Measurements from ENCODE around the gene NIT1.

The NIT1 gene

DNA sequence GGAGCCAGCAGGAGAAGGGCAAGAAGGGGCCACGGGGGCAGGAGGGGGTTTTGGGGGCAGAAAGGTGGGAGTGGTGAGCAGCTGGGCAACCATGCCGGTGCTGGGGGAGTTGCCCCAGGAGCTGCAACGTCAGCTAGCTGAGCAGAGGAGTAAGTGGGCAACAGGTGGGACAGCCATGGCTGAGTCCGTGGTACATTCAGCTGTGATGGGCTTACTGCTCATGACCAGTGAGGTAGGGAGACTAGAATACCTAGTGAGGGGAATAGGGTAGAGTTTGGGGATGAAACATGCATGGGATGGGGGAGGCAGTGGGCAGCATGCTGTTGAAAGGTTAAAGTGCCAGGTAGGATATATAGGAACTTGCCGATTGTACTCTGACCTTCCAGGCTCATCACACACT, 43.7 kb downstream of the NIT1 start:
- TF ChIP-seq CTCF (IDR thresholded peaks at IDR 0.05; ENCODE audit: low read depth, low read length, missing control alignments) = no peak
- H3K4me3 ChIP-seq (replicated peaks; ENCODE audit: low read depth, low read length) = no peak overlapping the region
- no peak for DNase-seq (ENCODE audit: extremely low read depth, low read depth)

- H3K4me3 ChIP-seq (replicated peaks; ENCODE audit: low read depth, low read length) = no peak overlapping the region
- no peak for TF ChIP-seq CTCF (IDR thresholded peaks at IDR 0.05; ENCODE audit: low read depth, low read length, missing control alignments)
- DNase-seq (ENCODE audit: extremely low read depth, low read depth) = no peak
Measured at GRCh38 chr1:161162052-161162451, 44.1 kb downstream of the NIT1 start.

- no peak for TF ChIP-seq CTCF (IDR thresholded peaks at IDR 0.05; ENCODE audit: low read depth, low read length, missing control alignments)
- H3K4me3 ChIP-seq (replicated peaks; ENCODE audit: low read depth, low read length) = no peak overlapping the region
- no peak for DNase-seq (ENCODE audit: extremely low read depth, low read depth)
Measured at GRCh38 chr1:161162806-161163205, 44.9 kb downstream of the NIT1 start.

DNA sequence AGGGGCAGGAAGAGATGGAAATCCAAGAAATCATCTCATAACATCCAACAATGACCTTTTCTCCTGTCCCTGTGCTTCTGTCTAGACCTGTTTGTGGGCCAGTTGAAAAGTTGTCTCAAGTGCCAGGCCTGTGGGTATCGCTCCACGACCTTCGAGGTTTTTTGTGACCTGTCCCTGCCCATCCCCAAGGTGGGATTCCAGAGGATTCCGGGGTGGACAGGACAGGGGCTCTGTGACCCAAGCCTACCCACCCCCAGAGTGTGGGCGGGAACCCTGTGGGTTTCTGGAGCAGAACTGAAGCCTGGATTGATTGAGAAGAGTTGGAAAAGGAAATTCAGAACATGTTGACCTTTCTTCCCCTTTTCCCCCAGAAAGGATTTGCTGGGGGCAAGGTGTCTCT, 45.9 kb downstream of the NIT1 start:
- no peak for TF ChIP-seq CTCF (IDR thresholded peaks at IDR 0.05; ENCODE audit: low read depth, low read length, missing control alignments)
- H3K4me3 ChIP-seq (replicated peaks; ENCODE audit: low read depth, low read length) = no peak overlapping the region
- no peak for DNase-seq (ENCODE audit: extremely low read depth, low read depth)

DNA sequence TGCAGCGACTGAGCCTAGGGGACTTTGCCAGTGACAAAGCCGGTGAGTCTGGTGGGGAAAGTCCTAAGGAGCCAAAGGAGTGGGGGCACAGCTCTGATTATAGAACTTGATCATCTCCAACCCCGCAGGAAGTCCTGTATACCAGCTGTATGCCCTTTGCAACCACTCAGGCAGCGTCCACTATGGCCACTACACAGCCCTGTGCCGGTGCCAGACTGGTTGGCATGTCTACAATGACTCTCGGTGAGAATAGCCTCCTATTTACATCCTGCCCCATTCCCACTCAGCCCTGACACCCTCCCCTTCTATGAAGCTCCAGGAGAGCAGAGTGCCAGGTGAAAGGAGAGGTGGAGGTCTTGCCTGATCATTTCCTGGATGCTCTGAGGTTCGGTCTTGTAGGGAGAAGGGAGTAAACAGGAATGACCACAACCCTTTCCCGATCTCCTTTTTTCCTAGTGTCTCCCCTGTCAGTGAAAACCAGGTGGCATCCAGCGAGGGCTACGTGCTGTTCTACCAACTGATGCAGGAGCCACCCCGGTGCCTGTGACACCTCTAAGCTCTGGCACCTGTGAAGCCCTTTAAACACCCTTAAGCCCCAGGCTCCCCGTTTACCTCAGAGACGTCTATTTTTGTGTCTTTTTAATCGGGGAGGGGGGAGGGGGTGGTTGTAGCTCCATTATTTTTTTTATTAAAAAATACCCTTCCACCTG, 47.2 kb downstream of the NIT1 start:
- TF ChIP-seq CTCF (IDR thresholded peaks at IDR 0.05; ENCODE audit: low read depth, low read length, missing control alignments) = no peak
- H3K4me3 ChIP-seq (replicated peaks; ENCODE audit: low read depth, low read length) = peak overlapping the region; percentile 82
- DNase-seq (ENCODE audit: extremely low read depth, low read depth) = no peak

- DNase-seq (ENCODE audit: extremely low read depth, low read depth) = peak; percentile 92
- TF ChIP-seq CTCF (IDR thresholded peaks at IDR 0.05; ENCODE audit: low read depth, low read length, missing control alignments) = peak; percentile 48
- H3K4me3 ChIP-seq (replicated peaks; ENCODE audit: low read depth, low read length) = peak within 1 kb of the TSS; percentile 82
Measured at GRCh38 chr1:161165742-161166668, 48.1 kb downstream of the NIT1 start, which contains the start of gene PPOX. PPOX (plus strand) TSS chr1:161166426; CDS start chr1:161166848, 422 bp downstream.

All from HFF-Myc (cell line).